Glutamatergic neuron (in vitro differentiated cells): Measurements from ENCODE around the gene FSTL4. TPM values are rescaled to one million over a fixed set of nuclear protein-coding genes. Genes with fewer than 3 reads are reported as not detected.

Experiments
- DNase-seq: peaks from one replicate; pipeline ENCODE4 v3.0.0; 2022
- H3K27ac Mint-ChIP-seq: one replicate; pipeline ENCODE4 v1.8.0; 2020; ENCODE audit warnings: mild to moderate bottlenecking, mixed read lengths, inconsistent platforms; ENCODE audit not compliant: unreplicated experiment
- H3K27me3 Mint-ChIP-seq: one replicate; pipeline ENCODE4 v1.8.0; 2020; ENCODE audit warnings: mild to moderate bottlenecking, moderate library complexity, mixed read lengths, inconsistent platforms; ENCODE audit not compliant: unreplicated experiment
- H3K36me3 Mint-ChIP-seq: one replicate; pipeline ENCODE4 v1.8.0; 2020; ENCODE audit warnings: mild to moderate bottlenecking, mixed read lengths, inconsistent platforms; ENCODE audit not compliant: unreplicated experiment
- H3K4me1 Mint-ChIP-seq: one replicate; pipeline ENCODE4 v1.8.0; 2020; ENCODE audit warnings: mild to moderate bottlenecking, low read depth, mixed read lengths, inconsistent platforms; ENCODE audit not compliant: unreplicated experiment
- H3K4me3 Mint-ChIP-seq: one replicate; pipeline ENCODE4 v1.8.0; 2020; ENCODE audit warnings: mild to moderate bottlenecking, mixed read lengths, inconsistent platforms; ENCODE audit not compliant: unreplicated experiment
- H3K9me3 Mint-ChIP-seq: one replicate; pipeline ENCODE4 v1.8.0; 2020; ENCODE audit warnings: mild to moderate bottlenecking, moderate library complexity, mixed read lengths, inconsistent platforms; ENCODE audit not compliant: unreplicated experiment
- total RNA-seq: library from RNA; stranded (reverse); fragmentation: NEBNext Ultra II Directional; extraction: Animal tissue kit (Norgen Biotek cat#: 25700); gene quantifications from one replicate; pipeline ENCODE4 v1.2.1, GENCODE V29; 2021; ENCODE audit not compliant: unreplicated experiment
- TF ChIP-seq, protein P1 (sequence below): fragments of 200-600 bp; sonication (generic); IDR thresholded peaks from one replicate; pipeline ENCODE4 v1.5.0; 2021; ENCODE audit not compliant: partially characterized antibody, unreplicated experiment

Gene FSTL4
- total RNA-seq, 1 donor from 2014 or later, result 29.0 TPM

DNA sequence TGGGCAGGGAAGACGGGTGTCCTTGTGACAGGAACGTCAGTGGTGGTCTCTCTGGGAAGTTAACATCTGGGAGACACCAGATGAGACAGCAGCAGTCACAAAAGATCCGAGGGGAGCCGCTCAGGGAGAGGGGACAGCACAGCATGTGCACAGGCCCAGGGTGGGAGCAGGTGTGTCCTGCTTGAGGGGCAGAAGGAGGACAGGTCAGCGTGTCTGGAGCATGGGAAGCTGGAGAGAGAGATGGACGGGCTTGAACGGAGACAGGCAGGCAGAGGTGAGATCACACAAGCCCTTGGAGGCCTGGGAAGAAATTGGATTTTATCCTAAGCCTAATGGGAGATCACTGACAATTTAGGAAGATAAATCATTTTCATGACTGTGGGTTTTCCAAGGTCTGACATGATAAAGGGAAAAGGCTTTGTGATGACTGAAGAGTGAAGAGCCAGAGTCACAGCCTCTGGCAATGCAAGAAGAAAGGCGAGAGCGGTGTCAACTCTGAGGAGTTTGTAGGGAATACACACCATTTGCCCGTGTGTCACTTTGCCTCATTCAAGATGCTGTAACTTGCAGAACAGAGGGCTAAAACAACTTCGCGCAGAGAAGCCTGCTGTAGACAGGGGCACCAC is 88.3 kb downstream of the FSTL4 start:
- Mint-ChIP-seq H3K36me3 (no peaks in the 10 kb centered on the region), H3K9me3 (peaks cover 21% of the 10 kb centered on the region), H3K4me3 (peak overlapping the region; percentile 60), H3K4me1 (peaks cover 55% of the 10 kb centered on the region), H3K27me3 (peaks cover 8% of the 10 kb centered on the region), H3K27ac (peak overlapping the region; percentile 92)
- DNase-seq, result peak; percentile 69
- TF ChIP-seq, protein P1, sequence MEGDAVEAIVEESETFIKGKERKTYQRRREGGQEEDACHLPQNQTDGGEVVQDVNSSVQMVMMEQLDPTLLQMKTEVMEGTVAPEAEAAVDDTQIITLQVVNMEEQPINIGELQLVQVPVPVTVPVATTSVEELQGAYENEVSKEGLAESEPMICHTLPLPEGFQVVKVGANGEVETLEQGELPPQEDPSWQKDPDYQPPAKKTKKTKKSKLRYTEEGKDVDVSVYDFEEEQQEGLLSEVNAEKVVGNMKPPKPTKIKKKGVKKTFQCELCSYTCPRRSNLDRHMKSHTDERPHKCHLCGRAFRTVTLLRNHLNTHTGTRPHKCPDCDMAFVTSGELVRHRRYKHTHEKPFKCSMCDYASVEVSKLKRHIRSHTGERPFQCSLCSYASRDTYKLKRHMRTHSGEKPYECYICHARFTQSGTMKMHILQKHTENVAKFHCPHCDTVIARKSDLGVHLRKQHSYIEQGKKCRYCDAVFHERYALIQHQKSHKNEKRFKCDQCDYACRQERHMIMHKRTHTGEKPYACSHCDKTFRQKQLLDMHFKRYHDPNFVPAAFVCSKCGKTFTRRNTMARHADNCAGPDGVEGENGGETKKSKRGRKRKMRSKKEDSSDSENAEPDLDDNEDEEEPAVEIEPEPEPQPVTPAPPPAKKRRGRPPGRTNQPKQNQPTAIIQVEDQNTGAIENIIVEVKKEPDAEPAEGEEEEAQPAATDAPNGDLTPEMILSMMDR, result no peak

DNA sequence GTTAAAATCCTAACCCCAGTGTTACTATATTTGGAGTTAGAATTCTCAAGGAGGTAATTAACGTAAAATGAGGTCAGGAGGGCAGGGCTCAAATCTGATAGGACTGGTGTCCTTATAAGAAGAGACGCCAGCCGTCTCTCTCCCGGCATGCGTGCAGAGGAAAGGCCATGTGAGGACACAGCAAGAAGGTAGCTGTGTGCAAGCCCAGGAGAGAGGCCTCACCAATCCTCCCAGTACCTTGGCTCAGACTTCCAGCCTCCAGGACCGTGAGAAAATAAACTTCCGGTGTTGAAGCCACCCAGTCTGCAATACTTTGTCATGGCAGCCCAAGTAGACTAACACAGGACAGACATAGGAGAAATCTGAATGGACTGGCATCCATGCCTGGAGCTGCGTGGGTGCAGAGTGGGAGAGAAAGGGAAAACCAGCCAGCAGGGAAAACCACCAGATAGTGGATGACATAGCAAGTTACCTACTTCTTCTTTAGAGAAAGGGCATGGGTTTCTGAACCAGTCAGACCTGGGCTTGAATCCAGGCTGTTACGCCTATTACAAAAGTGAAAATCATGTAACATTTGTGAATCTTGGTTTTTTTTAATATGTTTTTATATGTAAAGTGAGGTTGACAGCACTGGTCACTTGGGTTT is 89.2 kb downstream of the FSTL4 start:
- H3K36me3 Mint-ChIP-seq, result no peaks in the 10 kb centered on the region
- peak; percentile 28 for DNase-seq
- TF ChIP-seq, protein P1, result no peak
- H3K27me3 Mint-ChIP-seq, result peaks cover 8% of the 10 kb centered on the region
- peak overlapping the region; percentile 46 for H3K27ac Mint-ChIP-seq
- peaks cover 49% of the 10 kb centered on the region for H3K4me1 Mint-ChIP-seq
- H3K4me3 Mint-ChIP-seq, result no peak overlapping the region
- H3K9me3 Mint-ChIP-seq, result peaks cover 15% of the 10 kb centered on the region

DNA sequence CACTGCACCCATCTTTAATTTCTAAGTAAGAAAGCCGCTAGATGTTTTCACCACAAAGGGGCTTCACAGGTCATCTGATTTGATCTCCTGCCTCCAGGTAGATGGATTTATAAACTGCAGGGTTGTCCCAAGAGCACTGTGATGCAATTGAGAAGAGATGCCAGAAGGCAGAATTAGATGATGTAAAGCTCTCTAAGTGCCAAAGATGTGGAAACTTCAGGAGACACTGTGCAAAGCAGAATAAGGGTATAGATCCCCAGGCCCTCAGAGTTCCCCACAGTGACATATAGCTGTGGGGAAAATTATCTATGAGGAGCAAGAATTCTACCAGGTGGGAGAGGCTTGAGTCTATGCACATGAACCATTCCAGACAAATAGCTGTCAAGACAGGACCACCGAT is 90.5 kb downstream of the FSTL4 start:
- Mint-ChIP-seq H3K9me3 (peaks cover 15% of the 10 kb centered on the region), H3K4me1 (peaks cover 49% of the 10 kb centered on the region), H3K27me3 (peaks cover 8% of the 10 kb centered on the region), H3K27ac (no peak overlapping the region), H3K36me3 (no peaks in the 10 kb centered on the region), H3K4me3 (no peak overlapping the region)
- DNase-seq, result no peak
- TF ChIP-seq, protein P1, result no peak

DNA sequence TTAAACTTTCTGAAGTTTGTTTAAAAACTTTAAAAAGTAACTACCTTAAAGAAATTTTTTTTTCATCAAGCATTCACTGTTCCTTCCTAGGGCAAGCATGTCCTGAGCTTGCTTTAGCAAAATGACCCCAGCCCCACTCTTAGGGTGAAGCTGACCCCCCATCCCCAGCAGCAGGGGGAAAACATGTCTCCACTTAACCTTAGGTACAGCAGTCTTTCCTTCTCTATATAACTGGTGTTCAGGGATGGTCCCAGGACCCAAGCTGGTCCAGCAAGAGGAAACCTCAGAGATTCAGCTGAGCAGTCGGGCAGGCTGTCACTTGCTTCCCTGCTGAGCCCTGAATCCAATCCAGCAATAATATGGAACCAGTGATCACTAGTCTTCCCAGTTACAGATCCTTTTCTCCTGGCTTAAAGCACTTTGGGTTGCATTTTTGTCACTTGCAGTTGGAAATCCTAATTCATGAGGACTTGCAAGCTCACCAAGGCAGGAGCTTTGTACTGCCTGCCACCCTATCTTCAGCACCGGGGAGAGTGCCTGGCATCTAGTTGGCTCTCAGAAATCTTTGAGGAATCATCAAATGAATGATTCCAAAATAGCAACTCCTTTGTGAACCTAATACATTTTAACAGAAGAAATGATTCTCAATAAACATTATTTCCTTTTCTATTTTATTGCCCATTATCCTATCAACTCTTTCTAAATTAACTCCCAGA is 91.2 kb downstream of the FSTL4 start:
- DNase-seq, result no peak
- Mint-ChIP-seq H3K36me3 (no peaks in the 10 kb centered on the region), H3K9me3 (peaks cover 12% of the 10 kb centered on the region), H3K27me3 (peaks cover 10% of the 10 kb centered on the region), H3K27ac (no peak overlapping the region), H3K4me1 (peaks cover 51% of the 10 kb centered on the region), H3K4me3 (no peak overlapping the region)
- TF ChIP-seq, protein P1, result no peak

DNA sequence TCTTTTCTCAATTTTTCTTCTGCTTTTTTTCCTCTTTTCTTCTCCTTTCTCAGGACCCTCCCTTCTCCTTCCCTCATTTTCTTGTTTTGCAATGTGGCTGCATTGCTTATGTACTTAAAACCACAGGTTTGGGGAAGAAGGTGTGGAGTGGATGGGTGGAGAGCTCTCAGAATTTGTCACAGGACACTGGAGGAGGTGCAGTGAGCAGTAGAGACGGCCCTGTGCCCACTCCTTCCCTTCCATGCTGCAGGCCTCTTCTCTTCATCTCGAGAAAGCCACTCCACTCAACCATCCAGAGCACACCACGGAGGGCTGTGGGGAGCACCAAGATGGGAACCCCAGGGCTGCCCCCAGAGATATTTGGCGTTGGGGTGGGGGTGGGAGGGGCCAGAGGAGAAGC is 92.3 kb downstream of the FSTL4 start:
- Mint-ChIP-seq H3K27ac (no peak overlapping the region), H3K36me3 (no peaks in the 10 kb centered on the region), H3K9me3 (peaks cover 8% of the 10 kb centered on the region), H3K27me3 (peaks cover 8% of the 10 kb centered on the region), H3K4me3 (no peak overlapping the region), H3K4me1 (peaks cover 40% of the 10 kb centered on the region)
- TF ChIP-seq, protein P1, result no peak
- DNase-seq, result no peak
